IPS DF 4.7 (cell line): ENCODE data around the gene DNAH8.

Source experiments
- DNase-seq: peaks from one replicate; pipeline ENCODE4 v3.0.0-alpha.2; 2013; ENCODE audit warnings: low spot score; ENCODE audit errors: extremely low read depth

The DNAH8 gene

GRCh38 chr6:39005774-39006173, 290.7 kb downstream of the DNAH8 start:
- no peak for DNase-seq

DNA sequence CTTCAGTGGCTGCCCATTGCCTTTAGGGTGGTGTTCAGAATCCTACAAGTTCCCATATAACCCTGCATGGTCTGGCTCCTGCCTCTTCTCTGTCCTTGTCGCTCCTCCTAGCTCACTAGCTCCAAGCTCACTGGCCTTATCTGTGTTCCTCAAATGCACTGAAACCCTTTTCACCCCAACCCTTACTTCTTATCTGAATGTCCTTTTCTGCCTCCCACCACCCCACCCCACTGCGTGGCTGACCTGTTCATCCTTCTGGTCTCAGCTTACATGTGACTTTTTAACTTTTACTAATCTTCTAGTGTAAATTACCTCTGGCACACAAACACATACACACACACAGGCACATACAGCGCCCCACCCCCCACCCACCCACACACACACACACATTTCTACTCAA, 292.5 kb downstream of the DNAH8 start:
- DNase-seq = no peak

GRCh38 chr6:39008737-39009136, 293.6 kb downstream of the DNAH8 start:
- DNase-seq = no peak

DNA sequence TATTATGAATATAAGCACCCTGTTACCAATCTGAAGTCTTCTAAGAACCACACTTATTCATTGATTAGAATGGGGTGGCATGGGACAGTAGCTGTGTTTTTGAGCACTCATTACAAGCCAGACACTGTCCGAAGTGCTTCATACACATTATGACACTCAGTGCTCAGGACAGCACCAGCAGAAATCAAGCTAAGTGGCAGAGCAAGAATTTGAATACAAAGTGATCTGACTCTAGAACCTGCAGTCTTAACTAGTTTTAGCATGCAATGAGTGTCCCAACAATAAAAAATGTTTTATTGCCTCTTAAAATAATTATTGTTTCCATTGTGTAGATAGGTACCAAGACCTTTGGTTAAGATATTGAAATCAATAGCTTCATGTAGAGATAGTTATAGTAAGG, 294.4 kb downstream of the DNAH8 start:
- no peak for DNase-seq

DNA sequence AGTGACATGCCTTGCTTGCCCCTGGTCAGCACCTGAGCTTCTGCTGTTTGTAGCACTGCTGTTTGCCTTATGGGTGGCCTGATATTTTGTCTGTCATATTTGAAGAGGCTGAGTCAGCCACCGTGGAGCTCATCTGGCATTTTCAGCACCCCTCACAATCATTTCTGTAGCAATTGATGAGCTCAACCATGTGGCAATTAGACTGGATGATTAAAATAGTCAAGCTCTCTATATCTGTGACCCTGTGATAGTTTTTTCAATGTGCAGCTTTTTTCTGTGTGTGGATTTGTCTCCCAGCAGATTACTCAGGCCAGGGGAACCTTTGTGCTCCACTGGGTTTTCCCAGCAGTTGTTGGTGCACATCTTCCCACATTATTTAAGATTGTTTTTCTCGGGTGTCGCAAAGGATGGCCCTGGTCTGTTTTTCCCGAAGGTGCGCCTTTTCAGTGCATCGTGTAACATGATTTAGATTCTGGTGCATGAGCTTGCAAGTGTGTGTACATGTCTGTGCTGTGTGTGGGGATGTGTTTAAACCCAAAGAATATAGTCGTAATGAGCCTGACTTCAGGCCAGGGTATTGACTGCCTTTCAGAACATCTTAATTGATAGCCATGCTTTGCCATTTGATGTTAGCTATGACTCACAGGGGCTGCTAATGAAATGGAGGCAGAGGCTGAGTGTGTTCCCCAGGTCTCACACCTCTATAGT, 301.9 kb downstream of the DNAH8 start:
- DNase-seq = no peak

- DNase-seq = no peak
Measured at GRCh38 chr6:39017547-39017880, 302.4 kb downstream of the DNAH8 start.

- DNase-seq = no peak
Measured at GRCh38 chr6:39018103-39018502, 303.0 kb downstream of the DNAH8 start.

DNA sequence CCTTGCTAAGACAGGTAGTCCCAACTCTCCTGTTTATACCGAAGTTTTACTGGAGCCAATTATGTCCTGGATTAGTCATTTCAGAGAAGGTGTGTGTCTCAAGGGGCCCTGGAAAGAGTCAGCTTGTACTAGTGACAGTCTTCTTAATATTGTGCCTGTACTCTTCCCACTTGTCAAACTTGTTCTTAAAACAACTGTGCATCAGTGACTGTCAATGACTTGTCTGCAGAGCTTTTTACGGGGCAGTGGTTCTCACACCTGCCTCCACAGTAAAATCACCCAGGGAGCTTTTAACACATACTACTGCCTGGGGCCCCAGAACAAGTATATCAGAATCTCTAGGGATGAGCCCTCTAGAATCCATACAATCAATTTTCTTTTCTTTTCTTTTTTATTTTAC, 305.0 kb downstream of the DNAH8 start:
- DNase-seq = no peak

DNA sequence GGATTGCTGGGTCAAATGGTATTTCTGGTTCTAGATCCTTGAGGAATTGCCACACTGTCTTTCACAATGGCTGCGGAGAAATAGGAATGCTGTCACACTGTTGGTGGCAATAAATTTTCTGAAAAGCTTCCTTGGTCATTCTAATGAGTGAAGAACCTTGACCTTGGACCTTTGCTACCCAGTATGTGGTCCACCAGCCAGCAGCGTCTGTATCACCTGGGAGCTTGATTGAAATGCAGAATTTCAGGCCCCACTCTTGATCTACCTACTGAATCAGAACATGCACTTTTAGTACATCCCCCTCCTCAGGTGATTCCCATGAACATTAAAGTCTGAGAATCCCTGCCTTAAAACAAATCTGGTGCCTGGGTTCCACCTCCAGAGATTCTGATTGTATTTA, 305.9 kb downstream of the DNAH8 start:
- DNase-seq = no peak

DNA sequence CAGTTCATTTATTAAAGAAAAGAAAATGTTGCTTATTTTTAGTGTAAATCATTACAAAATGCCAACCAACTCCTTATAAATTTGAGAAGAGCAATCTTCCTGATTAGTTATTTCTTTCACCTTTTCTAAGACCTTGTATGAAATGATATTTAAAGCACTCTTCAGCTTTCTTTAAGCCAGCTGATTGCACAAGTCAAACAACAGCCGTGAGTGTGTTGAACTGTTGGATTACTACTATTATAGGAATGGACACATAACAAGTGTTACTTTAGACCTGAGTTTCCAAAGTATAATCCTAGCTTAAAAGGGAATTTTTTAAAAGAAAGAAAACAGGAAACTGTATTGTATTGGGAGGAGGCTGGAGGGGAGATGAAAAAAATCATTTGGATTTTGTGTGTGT, 306.7 kb downstream of the DNAH8 start:
- no peak for DNase-seq

DNA sequence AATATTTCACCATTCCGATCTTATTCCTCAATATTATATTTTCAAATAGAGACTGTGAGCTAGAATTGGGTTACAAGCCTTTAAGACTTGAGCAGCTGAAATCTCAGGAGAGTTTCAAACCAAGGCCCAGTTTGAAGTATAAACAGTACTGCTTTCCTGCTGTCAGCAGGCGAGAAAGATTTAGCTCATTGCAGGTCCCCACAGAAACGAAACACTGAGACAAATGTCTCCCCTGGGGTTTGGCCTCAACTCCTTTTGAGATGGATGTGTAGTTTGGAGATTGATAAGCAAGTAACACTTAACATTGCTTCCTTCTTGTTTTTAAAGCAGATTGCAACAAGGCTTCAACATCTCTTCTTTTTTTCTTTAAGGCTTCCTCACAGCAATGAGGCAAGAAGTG, 311.1 kb downstream of the DNAH8 start:
- DNase-seq = no peak

GRCh38 chr6:39029156-39030011, 314.3 kb downstream of the DNAH8 start:
- DNase-seq = no peak

DNA sequence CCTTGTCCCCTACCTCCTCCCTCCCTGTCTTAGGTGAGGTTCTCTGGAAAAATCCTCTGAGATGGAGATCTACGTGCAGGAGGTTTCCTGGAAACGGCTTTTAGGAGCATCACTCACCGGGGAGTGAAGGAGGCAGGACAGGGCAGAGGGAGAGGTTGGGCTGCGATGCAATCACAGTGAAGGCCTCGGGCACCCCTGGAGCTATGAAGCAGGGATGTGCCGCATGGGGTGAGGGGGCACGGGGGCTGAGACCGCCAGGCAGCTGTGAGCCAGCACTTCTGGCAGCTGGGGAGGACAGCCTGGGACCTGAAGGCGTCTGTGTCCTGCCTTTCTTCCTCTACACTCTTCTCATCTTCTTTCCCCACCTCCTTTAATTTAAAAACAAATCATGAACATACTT, 320.6 kb downstream of the DNAH8 start:
- DNase-seq = no peak

DNA sequence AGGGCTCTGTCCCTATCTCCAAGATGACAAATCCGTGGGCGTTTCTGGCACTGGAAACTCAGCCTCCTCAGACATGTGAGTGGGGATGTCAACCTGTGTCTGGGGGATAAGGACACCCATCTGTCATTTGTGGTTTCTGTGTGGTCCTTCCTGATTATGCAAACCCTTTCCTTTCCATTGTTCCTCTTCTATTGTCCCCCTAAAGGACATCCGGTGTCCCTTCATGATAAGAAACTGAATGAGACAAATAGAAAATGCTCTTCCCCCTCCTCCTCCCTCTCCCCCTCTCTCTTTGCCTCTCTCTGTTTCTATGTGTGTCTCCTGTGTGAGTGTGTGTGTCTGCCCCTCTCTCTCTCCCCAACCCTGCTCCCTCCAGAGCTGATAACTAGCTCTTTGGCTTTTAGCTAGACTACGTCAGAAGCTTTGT, 322.0 kb downstream of the DNAH8 start:
- no peak for DNase-seq

DNA sequence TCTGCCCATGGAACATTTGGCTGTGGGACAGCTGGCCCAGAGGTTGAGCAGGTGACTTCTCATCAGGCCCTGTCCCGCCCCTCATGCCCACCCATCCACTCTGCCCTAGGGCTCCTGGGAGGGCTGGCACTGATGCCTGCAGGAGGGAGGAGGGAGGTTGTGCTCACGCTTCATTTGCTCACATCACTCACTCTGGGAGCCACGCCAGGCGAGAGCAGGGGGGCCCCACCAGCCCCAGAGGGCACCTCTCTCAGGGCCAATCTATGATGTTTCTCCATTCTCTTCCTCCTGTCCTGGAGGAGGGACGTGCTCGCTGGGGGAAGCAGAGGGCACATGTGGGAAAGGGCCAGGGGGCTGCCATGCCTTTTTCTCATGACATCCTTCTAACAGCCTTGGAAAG, 322.6 kb downstream of the DNAH8 start:
- no peak for DNase-seq

DNA sequence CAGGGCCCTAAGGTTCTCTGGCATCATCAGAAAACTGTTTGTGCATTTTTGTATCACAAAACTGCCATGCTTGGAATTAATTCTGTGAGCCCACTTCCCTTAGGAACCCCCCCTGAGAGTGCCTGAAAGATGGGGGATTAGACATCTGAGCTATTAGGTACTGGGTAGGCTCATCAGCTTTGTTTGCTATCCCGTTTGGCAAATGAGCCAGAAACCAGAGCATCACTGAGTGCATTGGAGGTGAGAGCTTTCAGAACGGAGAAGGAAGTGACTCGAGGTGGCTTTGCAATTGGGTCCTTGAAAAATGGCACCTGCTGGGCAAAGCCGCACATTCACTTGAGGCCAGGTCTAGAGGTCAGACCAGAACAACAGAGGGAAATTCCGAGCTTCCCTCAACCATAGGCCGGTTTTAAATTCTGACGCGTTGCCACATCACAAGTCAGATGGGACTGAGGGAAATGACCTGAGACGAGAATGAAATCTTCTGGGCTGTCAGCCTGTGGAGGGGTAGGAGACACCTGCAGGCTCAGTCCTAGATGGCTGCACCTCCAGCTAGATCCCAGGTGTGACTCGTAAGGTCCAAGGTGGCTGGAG, 325.1 kb downstream of the DNAH8 start:
- DNase-seq = no peak

GRCh38 chr6:39041072-39041471, 326.0 kb downstream of the DNAH8 start:
- no peak for DNase-seq

DNA sequence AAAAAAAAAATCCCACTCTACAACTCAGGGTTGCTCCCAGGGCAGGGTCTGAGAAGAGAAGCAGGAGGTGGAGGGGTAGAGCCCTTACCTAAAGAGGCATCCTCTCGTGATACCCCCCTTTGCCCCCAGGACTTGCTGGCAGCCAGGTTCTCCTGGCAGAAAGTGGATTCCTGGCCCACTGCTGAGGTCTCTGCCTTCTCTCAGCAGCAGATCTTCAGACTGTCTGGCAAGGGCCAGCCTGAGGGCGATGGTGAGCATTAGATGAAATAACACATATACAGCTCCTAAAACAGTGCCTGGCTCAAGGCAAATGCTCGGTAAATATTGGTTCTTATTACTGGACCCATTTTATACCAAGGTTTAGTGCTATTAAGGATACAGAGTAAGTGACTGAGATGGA, 328.7 kb downstream of the DNAH8 start:
- DNase-seq = no peak

DNA sequence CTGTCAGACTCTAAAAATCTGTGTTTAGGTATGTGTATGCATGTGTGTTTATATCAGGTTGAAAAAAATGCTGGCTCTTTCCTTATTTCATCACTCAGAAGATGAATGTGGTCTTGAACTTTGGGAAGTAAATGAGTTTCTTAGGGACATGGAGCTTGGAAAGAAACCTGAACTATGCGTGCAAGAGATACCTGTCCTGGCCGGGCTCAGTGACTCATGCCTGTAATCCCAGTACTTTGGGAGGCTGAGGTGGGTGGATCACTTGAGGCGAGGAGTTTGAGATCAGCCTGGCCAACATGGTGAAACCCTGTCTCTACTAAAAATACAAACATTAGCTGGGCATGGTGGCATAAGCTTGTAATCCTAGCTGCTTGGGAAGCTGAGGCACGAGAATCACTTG, 329.1 kb downstream of the DNAH8 start:
- no peak for DNase-seq

DNA sequence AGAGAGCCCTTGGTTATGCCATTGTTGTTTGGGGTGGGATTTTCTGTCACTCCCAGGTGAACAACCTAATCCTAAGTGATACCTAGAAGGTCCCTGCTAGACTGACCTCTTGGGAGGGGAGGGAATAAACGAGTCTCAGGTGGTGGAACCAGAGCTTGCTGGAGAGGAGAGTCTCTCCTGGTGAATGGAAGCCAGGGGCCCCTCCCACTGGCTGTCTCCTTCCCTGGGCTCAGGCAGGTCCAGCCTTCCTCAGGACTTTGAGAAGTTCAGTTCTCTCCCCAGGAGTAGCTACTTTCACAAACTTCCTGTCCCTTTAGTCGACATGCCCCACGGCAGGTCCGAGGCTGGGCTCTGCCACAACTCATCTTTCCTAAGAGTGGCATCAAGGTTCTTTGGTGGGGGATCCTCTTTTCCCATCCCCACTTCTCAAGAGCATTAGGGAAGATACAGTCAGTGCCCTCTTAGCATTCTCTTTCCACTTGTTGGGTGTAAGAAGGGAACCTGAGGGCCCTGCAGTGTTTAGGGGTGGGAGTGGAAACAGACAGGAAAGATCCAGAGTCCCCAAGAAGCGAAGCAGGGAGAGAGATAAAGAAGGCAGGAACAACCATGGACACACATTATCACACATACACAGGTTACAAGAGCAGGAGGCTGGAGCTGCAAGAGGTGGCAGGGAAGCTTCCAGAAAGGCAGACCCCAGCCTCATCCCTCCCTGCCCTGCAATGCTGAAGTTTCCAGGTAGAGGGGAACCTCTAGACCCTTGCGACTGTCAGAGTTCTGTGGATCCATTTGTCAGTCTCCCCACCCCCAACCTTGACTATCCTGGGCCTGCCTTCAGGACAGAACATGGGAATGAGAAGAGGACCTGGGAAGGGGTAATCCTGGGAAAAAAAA, 332.6 kb downstream of the DNAH8 start:
- DNase-seq = no peak
